GM18498 (cell line): ENCODE results near the gene SPTBN4.
A peak's percentile ranks its signal among the peaks of the same experiment; 100 is the strongest.
"Not testable (repeated sequence)": the region's sequence is repeated elsewhere in the genome, so short reads cannot be mapped to it uniquely, and the experiment has no call there.

Source experiments
- ATAC-seq: cut with Tn5 transposase; IDR thresholded peaks from one replicate; pipeline ENCODE4 v1.9.1; 2021; ENCODE audit warnings: mild to moderate bottlenecking, moderate library complexity; ENCODE audit not compliant: unreplicated experiment

The SPTBN4 gene

DNA sequence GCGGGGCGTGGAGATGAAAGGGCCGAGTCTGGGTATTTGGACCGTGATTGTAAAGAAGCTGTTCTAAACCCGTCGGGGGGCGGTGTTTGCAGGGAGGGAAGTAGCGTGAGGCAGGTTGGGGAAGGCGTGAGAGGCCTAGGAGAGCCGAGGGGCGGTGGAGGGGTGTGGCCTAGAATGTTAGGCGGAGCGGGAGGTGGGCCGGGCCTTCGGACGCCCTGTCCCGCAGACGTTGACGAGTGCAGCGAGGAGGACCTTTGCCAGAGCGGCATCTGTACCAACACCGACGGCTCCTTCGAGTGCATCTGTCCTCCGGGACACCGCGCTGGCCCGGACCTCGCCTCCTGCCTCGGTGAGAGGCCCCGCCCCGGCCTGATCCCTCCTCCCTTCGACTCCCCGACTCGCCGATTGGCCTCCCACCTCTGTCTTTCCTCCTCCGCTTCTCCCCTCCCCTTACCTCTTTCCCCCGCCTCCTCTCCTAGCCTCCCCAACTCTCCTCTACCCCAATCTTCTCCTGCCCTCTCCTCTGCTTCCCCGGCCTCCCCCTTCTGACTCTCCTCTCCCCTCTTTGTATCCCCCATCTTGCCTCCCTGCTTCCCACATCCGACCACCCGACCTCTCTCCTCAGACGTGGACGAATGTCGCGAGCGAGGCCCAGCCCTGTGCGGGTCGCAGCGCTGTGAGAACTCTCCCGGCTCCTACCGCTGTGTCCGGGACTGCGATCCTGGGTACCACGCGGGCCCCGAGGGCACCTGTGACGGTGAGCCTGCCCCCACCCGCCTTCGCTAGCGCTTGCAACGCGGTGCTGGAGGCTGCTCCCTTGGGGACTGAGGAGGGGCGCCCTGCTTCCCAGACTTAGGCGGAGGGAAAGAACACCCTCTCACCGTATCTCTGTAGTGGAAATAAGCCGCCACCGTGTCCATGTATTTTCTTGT lies 147.2 kb downstream of the SPTBN4 start:
- ATAC-seq: peak; percentile 55

DNA sequence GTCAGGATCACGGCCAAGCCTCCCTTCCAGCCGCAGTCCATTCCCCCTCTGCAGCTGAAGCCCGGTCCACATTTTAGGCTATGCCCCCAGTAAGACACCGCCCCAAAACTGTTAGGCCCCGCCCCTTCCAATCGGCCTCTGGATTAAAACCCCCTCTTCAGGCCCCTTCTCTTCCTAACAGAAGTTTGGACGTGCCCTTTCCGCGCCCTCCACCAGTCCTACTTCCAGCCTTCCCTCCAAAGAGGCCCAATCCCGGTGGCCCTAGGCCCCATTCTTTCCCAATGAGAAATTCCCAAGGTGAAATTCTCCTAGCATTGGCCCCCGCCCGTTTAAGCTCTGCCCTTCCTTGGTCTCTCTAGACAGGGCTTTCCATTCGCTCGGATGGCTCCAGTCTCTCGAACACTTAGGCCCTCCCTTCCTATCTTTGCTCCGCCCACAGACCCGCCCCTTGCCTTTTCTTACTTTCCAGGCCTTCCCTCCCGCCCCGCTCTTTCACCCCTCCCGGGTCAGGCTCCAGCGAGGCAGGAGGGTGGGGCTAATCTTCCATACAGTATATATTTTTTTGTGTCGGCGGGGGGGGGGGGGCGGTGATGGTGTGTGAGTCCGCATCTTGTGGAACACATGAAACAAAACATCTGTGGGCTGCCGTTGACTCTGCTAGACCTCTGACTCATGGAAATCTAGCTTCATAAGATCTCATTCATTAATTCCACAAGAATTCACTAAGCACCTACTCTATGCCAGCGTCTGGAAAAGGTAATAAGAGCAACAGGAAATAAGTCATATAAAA lies 148.0 kb downstream of the SPTBN4 start:
- no peak for ATAC-seq

DNA sequence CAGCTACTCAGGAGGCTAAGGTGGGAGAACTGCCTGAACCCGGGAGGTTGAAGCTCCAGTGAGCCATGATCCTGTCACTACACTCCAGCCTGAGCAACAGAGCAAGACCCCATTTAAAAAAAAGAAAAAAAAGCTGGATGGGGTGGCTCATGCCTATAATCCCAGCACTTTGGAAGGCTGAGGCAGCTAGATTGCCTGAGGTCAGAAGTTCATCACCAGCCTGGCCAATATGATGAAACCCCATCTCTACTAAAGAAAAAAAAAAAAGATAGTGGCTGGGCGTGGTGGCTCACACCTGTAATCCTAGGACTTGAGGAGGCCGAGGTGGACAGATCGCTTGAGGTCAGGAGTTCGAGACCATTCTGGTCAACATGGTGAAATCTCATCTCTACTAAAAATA lies 149.4 kb downstream of the SPTBN4 start:
- ATAC-seq: no peak

DNA sequence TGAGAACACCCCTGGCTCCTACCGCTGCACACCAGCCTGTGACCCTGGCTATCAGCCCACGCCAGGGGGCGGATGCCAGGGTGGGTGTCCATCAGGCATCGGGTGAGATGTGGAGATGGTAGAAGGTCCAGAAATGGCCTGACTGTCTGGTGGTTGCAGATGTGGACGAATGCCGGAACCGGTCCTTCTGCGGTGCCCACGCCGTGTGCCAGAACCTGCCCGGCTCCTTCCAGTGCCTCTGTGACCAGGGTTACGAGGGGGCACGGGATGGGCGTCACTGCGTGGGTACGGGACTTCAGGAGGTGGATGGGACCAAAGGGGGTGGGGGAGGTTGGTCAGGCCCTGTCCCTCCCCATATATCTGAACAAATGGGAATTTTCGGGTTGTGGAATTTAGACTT lies 150.1 kb downstream of the SPTBN4 start:
- ATAC-seq: no peak

DNA sequence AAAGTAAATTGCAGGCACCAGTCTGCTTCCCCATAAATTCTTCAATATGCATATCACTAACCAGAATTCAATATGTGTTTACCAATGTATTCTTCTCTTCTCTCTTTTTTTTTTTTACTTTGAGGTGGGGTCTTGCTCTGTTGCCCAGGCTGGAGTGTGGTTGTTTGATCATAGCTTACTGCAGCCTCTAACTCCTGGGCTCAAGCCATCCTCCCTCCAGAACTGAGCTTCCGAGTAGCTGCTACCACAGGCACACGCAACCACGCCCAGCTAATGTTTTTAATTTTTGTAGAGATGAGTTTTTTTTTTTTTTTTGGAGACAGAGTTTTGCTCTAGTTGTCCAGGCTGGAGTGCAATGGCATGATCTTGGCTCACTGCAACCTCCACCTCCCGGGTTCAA lies 151.2 kb downstream of the SPTBN4 start:
- ATAC-seq: no peak

DNA sequence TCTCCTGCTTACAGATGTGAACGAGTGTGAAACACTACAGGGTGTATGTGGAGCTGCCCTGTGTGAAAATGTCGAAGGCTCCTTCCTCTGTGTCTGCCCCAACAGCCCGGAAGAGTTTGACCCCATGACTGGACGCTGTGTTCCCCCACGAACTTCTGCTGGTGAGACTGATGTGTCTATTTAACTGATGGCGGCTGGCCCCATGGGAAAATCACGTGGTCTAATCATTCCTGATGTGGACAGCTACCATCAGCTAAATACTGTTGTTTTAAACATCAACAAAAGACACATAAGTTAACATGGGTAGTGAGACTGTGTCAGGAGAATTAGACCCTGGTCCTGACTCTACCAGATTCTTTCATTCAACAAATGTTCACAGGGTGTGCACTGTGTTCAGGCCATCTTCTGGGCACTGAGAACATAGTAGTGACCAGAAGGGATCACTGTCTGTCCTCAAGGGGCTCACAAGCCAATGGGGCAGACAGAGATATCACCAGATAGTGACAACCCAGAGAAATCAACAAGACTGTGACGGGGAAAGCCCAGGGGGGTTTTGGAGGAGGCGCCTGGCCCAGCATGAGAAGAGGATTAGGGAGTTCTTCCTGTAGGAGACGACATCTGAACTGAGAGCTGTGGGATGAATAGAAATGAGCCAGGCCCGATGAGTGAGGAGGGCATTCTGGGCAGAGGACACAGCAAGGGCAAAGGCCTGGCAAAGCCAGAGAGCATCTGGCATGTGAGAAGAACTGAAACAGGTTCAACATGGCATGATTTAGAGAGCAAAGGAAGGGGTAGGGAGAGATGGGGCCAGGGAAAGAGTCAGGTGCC lies 152.7 kb downstream of the SPTBN4 start:
- ATAC-seq: no peak

DNA sequence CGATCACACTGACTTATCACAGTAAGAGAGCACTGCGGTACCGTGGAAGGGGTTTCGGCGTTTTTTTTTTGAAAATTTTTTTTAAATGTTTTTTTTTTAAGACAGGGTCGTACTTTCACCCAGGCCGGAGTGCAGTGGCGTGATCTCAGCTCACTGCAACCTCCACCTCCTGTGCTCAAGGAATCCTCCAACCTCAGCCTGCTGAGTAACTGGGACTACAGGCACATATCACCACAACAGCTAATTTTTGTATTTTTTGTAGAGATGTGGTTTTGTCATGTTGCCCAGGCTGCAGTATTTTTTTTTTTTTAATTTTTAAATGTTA lies 153.3 kb downstream of the SPTBN4 start:
- ATAC-seq: no peak

DNA sequence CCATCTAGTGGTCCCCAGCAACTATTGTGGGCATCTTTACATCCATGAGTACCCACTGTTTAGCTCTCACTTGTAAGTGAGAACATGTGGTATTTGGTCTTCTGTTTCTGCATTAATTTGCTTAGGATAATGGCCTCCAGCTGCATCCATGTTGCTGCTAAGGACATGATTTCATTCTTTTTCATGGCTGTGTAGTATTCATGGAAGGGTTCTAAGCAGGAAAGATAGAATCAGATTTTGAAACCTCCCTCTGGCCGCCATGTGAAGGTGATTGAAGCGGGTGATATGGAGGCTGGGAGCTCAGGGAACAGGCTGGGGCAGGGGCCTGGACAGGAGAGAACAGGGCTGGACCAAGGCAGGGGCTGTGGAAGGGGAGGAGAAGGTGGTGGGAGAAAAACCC lies 154.5 kb downstream of the SPTBN4 start:
- no peak for ATAC-seq

DNA sequence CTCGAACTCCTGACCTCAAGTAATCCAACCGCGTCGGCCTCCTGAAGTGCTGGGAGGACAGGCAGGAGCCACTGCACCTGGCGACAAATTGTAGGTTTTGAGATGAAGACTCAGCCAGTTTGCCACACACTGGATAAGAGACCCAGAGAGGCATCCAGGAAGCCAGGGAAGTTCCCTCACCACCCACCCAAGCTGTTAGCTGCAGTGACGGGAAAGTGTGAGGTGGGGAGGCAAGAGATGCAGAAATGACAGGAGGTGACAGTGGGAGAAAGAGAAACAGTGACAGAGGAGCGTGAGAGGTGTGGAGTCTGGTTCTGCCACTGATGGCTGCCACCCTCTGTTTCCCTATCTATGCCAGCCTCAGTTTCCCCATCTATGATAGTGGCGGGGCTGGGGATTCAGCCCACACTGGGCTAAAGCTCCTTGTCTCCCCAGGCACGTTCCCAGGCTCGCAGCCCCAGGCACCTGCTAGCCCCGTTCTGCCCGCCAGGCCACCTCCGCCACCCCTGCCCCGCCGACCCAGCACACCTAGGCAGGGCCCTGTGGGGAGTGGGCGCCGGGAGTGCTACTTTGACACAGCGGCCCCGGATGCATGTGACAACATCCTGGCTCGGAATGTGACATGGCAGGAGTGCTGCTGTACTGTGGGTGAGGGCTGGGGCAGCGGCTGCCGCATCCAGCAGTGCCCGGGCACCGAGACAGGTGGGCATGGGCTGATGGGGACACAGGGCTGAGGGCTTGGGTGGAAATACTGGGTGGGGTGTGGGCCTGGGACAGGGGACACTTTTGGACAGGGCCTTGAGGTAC lies 155.4 kb downstream of the SPTBN4 start:
- no peak for ATAC-seq

DNA sequence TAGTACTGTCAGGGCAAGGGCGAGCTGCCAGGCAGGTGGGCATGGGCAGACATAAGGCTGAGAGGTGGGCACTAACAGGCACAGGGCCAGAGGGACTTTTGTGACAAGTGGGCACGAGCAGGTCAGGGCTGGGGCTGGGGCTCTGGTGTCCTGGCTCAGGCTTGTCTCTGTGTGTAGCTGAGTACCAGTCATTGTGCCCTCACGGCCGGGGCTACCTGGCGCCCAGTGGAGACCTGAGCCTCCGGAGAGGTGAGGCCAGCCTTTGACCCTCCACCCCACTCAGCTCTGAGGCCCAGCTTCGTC lies 155.9 kb downstream of the SPTBN4 start:
- ATAC-seq: no peak

DNA sequence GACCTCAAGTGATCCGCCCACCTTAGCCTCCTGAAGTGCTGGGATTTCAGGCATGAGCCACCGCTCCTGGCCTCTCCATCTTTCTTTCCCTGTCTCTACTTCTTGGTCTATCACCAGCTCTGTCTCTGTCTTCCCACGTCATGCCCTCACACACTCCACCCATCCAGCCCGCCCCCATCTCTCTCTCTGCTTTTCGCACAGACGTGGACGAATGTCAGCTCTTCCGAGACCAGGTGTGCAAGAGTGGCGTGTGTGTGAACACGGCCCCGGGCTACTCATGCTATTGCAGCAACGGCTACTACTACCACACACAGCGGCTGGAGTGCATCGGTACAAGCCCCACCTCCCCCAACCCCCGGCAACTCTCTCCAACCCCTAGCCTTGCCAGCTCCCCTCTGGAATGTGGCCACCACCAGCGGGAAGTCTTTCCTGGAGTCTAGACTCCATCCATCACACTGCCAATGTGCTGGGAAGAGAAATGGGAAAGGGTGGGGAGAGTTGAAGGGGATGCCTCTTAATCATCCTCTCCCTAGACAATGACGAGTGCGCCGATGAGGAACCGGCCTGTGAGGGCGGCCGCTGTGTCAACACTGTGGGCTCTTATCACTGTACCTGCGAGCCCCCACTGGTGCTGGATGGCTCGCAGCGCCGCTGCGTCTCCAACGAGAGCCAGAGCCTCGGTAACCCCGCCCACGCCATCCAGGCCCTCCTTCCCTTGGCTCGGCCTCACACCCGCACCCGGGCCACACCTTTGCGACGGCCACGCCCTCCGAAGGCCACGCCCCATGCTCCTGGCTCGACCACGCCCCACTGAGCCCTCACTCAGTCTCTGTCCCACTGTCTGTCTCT lies 156.8 kb downstream of the SPTBN4 start:
- no peak for ATAC-seq

DNA sequence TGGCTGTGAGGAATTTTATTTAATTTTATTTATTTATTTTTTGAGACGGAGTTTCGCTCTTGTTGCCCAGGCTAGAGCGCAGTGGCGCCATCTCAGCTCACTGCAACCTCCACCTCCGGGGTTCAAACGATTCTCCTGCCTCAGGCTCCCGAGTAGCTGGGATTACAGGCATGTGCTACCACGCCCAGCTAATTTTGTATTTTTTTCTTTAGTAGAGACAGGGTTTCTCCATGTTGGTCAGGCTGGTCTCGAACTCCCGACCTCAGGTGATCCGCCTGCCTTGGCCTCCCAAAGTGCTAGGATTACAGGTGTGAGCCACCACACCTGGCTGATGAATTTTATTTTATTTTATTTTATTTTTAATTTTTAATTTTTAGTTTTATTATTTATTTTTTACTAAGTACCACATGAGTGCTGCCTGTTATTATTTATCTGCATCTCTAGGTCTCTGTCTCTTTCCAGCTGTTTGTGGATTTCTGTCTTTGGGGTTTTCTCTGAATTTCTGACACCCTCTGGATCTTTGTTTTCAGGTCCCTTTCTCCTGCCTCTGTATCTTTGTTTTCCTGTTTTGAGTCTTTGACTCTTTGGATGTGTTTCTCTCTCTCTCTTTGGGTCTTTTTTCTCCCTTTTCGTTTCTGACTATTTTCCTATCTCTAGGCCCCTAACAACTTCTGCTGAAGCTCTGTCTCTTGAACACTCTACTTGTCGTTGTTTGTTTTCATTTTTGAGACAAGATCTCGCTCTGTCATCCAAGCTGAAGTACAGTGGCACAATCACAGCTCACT lies 157.8 kb downstream of the SPTBN4 start:
- not testable (repeated sequence) for ATAC-seq

DNA sequence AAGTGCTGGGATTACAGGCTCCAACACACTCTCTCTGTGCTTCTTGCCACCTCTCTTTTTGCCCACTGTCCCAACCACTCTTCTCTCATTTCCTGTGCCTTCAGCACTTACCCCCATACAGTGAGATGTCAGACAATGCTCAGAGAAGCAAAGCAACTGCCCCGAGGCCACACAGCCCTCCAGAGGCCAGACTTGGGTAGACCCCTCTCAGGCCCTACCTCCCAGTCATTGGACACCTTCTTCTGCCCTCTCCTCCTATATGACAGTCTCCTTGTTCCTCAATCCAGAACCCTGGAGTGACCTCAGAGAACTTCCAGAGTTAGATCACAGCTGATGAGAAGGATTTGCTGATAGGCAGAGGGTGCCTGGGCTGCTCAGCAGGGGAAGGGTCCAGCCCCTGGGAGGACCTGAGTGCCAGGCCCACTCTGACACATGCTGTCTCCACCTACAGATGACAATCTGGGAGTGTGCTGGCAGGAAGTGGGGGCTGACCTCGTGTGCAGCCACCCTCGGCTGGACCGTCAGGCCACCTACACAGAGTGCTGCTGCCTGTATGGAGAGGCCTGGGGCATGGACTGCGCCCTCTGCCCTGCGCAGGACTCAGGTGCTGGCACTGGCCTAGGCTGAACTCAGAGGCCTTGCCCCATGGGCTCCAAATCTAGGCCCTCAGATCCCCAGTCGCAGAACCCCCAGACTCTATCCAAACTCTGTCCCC lies 158.8 kb downstream of the SPTBN4 start:
- no peak for ATAC-seq
